DND-41 (cell line): ENCODE measurements around the gene NRXN3.

Experiments used
- ATAC-seq: fragments of 200-7000 bp; cut with Tn5 transposase; 3 replicates; pipeline ENCODE4 v1.9.1; 2021; ENCODE audit warnings: low read depth; ENCODE audit not compliant: insufficient read depth
- DNase-seq: peaks from one replicate; pipeline ENCODE4 v3.0.0-alpha.2; 2020
- H2AFZ ChIP-seq: 2 replicates; pipeline ENCODE4 v1.6.0; 2012; ENCODE audit warnings: low read depth, low read length
- H3K27ac ChIP-seq: 2 replicates; pipeline ENCODE4 v1.5.1; 2012; ENCODE audit warnings: low read length, inconsistent platforms
- H3K27me3 ChIP-seq: fragments of 200-600 bp; sonication (generic); 2 replicates; pipeline ENCODE4 v1.6.0; 2012; ENCODE audit warnings: low read length, mild to moderate bottlenecking, inconsistent platforms; ENCODE audit not compliant: insufficient read depth, poor library complexity
- H3K36me3 ChIP-seq: 2 replicates; pipeline ENCODE4 v1.5.1; 2012; ENCODE audit warnings: low read length, inconsistent platforms; ENCODE audit not compliant: insufficient read depth
- H3K4me1 ChIP-seq: 2 replicates; pipeline ENCODE4 v1.5.1; 2012; ENCODE audit warnings: mild to moderate bottlenecking, low read length; ENCODE audit not compliant: insufficient read depth
- H3K4me2 ChIP-seq: 2 replicates; pipeline ENCODE4 v1.6.0; 2012; ENCODE audit warnings: mild to moderate bottlenecking, moderate library complexity, low read length, inconsistent platforms; ENCODE audit not compliant: insufficient read depth
- H3K4me3 ChIP-seq, 2 experiments: fragments of 200-600 bp in 1 of 2; shearing (Covaris generic) in 1 of 2; 2 replicates each; pipeline ENCODE4 v1.5.1; 2012 to 2016; ENCODE audit warnings: inconsistent platforms in 2 of 2, low read length in 2 of 2, mild to moderate bottlenecking in 2 of 2, low read depth in 1 of 2, moderate library complexity in 1 of 2
- H3K79me2 ChIP-seq: 2 replicates; pipeline ENCODE4 v1.6.0; 2012; ENCODE audit warnings: low read length, inconsistent platforms; ENCODE audit not compliant: insufficient read depth
- H3K9ac ChIP-seq: 2 replicates; pipeline ENCODE4 v1.6.0; 2012; ENCODE audit warnings: low read depth, mild to moderate bottlenecking, inconsistent platforms, low read length, moderate library complexity
- H3K9me3 ChIP-seq: 2 replicates; pipeline ENCODE4 v1.5.1; 2012; ENCODE audit warnings: low read length, moderate library complexity, mild to moderate bottlenecking, inconsistent platforms; ENCODE audit not compliant: insufficient read depth, severe bottlenecking
- H4K20me1 ChIP-seq: 2 replicates; pipeline ENCODE4 v1.6.0; 2012; ENCODE audit warnings: low read length; ENCODE audit not compliant: insufficient read depth
- EZH2 ChIP-seq: IDR thresholded peaks from 3 replicates; pipeline ENCODE4 v1.6.1; 2012; ENCODE audit warnings: borderline replicate concordance, low read depth, mild to moderate bottlenecking, moderate library complexity, low read length, inconsistent platforms; ENCODE audit not compliant: severe bottlenecking
- TF ChIP-seq, protein P1 (sequence below): IDR thresholded peaks from 2 replicates; pipeline ENCODE4 v1.5.1; 2012; ENCODE audit warnings: borderline replicate concordance, low read length, moderate library complexity, mild to moderate bottlenecking; ENCODE audit not compliant: poor library complexity, severe bottlenecking; ENCODE audit errors: extremely low read depth

The NRXN3 gene

DNA sequence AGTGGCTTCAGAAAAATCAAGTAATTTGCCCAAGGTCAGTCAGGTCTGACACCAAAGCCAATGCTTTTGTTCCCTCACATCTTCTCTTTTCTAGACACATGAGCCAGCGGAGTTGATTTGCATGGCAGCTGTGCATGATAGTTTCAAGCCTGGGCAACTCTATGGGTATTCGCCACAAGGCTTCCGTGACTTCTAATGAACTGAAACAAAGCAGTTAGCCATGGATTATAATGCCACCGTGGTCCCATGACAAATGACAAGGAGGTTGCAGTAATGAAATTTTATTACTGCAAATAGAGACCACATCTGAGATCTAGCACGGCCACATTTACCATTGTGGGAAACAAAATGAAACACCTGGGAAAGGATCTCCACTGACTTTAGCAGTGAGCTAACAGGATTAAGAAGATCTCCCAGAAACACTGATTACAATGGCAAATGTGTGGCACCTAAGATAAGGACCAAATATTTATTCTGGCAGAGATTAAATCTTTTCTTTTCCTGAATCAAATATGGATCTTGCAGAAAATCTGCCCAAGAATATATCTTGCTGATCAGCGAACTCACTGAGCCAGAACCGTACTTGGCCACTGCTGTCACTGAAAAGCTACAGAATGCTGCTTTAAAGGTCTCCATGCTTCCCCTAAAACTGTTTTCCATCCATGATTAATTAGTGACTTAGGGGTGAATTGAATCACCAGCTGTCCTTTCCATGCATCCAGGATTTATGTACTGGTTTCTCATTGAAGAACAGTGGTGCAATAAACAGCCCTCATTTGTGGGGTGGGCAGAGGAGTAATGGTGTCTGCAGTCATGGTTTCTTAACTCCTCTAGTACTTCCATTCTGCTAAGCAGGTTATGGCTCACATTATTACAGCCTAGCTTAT, 1490.1 kb downstream of the NRXN3 start:
- H4K20me1 ChIP-seq: no peaks in the 10 kb centered on the region
- H3K4me3 ChIP-seq: no peak overlapping the region
- H3K27me3 ChIP-seq: no peaks in the 10 kb centered on the region
- H3K36me3 ChIP-seq: no peaks in the 10 kb centered on the region
- no peaks in the 10 kb centered on the region for H3K9me3 ChIP-seq
- TF ChIP-seq, protein P1, sequence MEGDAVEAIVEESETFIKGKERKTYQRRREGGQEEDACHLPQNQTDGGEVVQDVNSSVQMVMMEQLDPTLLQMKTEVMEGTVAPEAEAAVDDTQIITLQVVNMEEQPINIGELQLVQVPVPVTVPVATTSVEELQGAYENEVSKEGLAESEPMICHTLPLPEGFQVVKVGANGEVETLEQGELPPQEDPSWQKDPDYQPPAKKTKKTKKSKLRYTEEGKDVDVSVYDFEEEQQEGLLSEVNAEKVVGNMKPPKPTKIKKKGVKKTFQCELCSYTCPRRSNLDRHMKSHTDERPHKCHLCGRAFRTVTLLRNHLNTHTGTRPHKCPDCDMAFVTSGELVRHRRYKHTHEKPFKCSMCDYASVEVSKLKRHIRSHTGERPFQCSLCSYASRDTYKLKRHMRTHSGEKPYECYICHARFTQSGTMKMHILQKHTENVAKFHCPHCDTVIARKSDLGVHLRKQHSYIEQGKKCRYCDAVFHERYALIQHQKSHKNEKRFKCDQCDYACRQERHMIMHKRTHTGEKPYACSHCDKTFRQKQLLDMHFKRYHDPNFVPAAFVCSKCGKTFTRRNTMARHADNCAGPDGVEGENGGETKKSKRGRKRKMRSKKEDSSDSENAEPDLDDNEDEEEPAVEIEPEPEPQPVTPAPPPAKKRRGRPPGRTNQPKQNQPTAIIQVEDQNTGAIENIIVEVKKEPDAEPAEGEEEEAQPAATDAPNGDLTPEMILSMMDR: no peak
- TF ChIP-seq EZH2: no peak
- H3K9ac ChIP-seq: no peak overlapping the region
- H3K4me1 ChIP-seq: no peaks in the 10 kb centered on the region
- H3K27ac ChIP-seq: no peak overlapping the region
- H2AFZ ChIP-seq: no peak overlapping the region
- DNase-seq (no peak), ATAC-seq (no peak)
- no peaks in the 10 kb centered on the region for H3K79me2 ChIP-seq
- H3K4me2 ChIP-seq: no peak overlapping the region

DNA sequence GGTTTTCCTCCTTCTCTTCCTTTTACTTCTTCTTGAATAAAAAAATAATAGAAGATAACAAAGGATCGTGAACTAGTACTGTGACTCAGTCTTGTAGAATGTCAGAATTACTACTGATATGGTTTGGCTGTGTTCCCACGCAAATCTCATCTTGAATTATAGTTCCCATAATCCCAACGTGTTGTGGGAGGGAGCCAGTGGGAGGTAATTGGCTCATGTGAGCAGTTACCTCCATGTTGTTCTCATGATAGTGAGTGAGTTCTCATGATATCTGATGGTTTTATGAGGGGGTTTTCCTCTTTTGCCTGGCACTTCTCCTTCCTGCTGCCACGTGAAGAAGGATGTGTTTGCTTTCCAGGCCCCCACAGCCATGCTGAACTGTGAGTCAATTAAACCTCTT, 1491.6 kb downstream of the NRXN3 start:
- Histone ChIP-seq H2AFZ (no peak overlapping the region), H3K9ac (no peak overlapping the region), H3K27ac (no peak overlapping the region), H3K4me3 (no peak overlapping the region), H3K27me3 (no peaks in the 10 kb centered on the region), H4K20me1 (no peaks in the 10 kb centered on the region), H3K9me3 (no peaks in the 10 kb centered on the region), H3K79me2 (no peaks in the 10 kb centered on the region), H3K4me1 (no peaks in the 10 kb centered on the region), H3K36me3 (no peaks in the 10 kb centered on the region), H3K4me2 (no peak overlapping the region)
- TF ChIP-seq EZH2: no peak
- TF ChIP-seq, protein P1: no peak
- DNase-seq (no peak), ATAC-seq (no peak)

DNA sequence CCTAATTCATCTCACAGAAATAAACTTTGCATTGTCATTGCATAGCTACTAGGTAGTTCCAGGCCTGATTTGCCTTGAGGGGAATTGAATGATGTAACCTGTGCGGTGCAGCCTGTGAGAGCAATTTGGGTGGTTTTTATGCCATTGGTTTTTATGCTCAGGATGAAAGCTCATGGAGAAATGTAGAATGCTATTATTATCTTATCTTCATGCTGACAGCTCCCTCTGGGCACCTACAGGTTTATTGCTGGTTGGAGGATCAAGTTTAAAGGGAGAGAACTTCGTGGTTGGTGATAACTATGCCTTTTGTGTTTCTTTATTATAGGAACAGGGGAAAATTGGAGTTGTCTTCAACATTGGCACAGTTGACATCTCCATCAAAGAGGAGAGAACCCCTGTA, 1493.3 kb downstream of the NRXN3 start:
- H3K4me2 ChIP-seq: no peak overlapping the region
- H3K4me3 ChIP-seq: no peak overlapping the region
- no peaks in the 10 kb centered on the region for H3K36me3 ChIP-seq
- ATAC-seq (no peak), DNase-seq (no peak)
- H3K27me3 ChIP-seq: no peaks in the 10 kb centered on the region
- H2AFZ ChIP-seq: no peak overlapping the region
- H3K79me2 ChIP-seq: no peaks in the 10 kb centered on the region
- H3K9me3 ChIP-seq: no peaks in the 10 kb centered on the region
- no peak overlapping the region for H3K27ac ChIP-seq
- H3K4me1 ChIP-seq: no peaks in the 10 kb centered on the region
- TF ChIP-seq, protein P1: no peak
- no peak for TF ChIP-seq EZH2
- no peak overlapping the region for H3K9ac ChIP-seq
- H4K20me1 ChIP-seq: no peaks in the 10 kb centered on the region
